ENCODE measurements around the gene TMC2. TPM values are rescaled to one million over a fixed set of nuclear protein-coding genes. Genes with fewer than 3 reads are reported as not detected.

Gene TMC2
- total RNA-seq, 1 donor from 2014 or later = not detected

DNA sequence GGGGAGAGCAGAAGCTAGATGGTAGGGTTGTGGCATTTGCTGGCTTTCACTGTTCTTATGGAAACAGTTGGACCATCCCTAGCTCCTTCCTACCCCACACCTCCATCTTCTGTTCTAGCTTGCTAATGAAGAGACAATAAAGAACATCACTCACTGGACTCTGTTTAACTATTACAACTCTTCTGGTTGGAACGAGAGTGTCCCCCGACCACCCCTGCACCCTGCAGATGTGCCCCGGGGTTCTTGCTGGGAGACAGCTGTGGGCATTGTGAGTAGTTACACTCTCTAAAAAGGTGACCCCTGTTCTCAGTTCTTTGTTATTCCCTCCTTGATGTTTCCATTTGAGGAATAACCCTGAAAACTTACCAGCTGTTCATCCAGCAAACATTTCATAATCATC is 75.7 kb downstream of the TMC2 start:
- Mint-ChIP-seq H3K27ac (no peak overlapping the region), H3K36me3 (no peaks in the 10 kb centered on the region), H3K4me3 (no peak overlapping the region), H3K27me3 (ENCODE audit: insufficient read depth, low read depth) (peaks cover 4% of the 10 kb centered on the region), H3K9me3 (peaks cover 7% of the 10 kb centered on the region), H3K4me1 (no peaks in the 10 kb centered on the region)
- H3K36me3 ChIP-seq = no peaks in the 10 kb centered on the region
- TF ChIP-seq EZH2phosphoT487 (IDR thresholded peaks at IDR 0.05) = no peak
- no peak for TF ChIP-seq CTCF (IDR thresholded peaks at IDR 0.05)
- no peak for TF ChIP-seq EZH2 (IDR thresholded peaks at IDR 0.05)
- peaks cover 13% of the 10 kb centered on the region for H3K27me3 ChIP-seq
- H3K4me3 ChIP-seq = no peak overlapping the region
- DNase-seq (ENCODE audit: low spot score) = no peak
- H4K20me1 ChIP-seq (ENCODE audit: low read depth) = no peaks in the 10 kb centered on the region
- no peaks in the 10 kb centered on the region for H3K4me1 ChIP-seq
- H3K9me3 ChIP-seq (ENCODE audit: low read depth) = no peaks in the 10 kb centered on the region
- H2AFZ ChIP-seq (replicated peaks) = no peak overlapping the region
- no peak overlapping the region for H3K27ac ChIP-seq
- H3K4me2 ChIP-seq = no peak overlapping the region
- no peaks in the 10 kb centered on the region for H3K79me2 ChIP-seq (ENCODE audit: low read depth)
- H3K9ac ChIP-seq = no peak overlapping the region
- no peaks in the 10 kb centered on the region for H3F3A ChIP-seq (ENCODE audit: low read depth)

DNA sequence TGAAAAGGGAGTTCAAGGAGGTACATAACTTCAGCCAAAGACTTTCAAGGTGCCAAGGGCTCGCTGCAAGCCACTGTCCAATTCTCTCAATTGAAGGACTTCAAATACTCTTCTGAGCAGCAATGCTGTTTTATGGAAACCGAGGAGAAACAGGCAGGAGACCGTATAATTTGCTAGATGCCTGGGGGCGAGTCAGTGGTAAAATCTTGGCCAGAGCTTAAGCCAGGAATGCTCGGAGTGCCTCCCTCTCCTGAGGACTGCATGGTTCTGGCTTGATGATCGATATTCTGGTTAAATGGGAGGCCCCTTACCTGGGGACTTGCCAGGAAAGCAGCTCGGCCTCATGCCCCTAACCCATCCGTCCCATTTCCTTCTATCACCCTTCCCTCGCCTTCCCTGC is 80.3 kb downstream of the TMC2 start:
- Histone ChIP-seq H4K20me1 (ENCODE audit: low read depth) (no peaks in the 10 kb centered on the region), H3K4me2 (no peak overlapping the region)
- TF ChIP-seq EZH2phosphoT487 (IDR thresholded peaks at IDR 0.05) = no peak
- TF ChIP-seq EZH2 (IDR thresholded peaks at IDR 0.05) = no peak
- TF ChIP-seq CTCF (IDR thresholded peaks at IDR 0.05) = no peak

GRCh38 chr20:2617099-2617714 is 80.8 kb downstream of the TMC2 start:
- Histone ChIP-seq H3K27ac (no peak overlapping the region), H3K27me3 (peaks cover 25% of the 10 kb centered on the region), H3K4me3 (no peak overlapping the region), H3F3A (ENCODE audit: low read depth) (no peaks in the 10 kb centered on the region), H2AFZ (replicated peaks) (no peak overlapping the region), H3K4me2 (no peak overlapping the region), H3K9me3 (ENCODE audit: low read depth) (no peaks in the 10 kb centered on the region), H3K9ac (no peak overlapping the region), H3K36me3 (no peaks in the 10 kb centered on the region), H3K79me2 (ENCODE audit: low read depth) (no peaks in the 10 kb centered on the region), H3K4me1 (no peaks in the 10 kb centered on the region), H4K20me1 (ENCODE audit: low read depth) (no peaks in the 10 kb centered on the region)
- TF ChIP-seq EZH2 (IDR thresholded peaks at IDR 0.05) = no peak
- TF ChIP-seq EZH2phosphoT487 (IDR thresholded peaks at IDR 0.05) = no peak
- no peak for TF ChIP-seq CTCF (IDR thresholded peaks at IDR 0.05)
- Mint-ChIP-seq H3K36me3 (no peaks in the 10 kb centered on the region), H3K4me3 (no peak overlapping the region), H3K4me1 (no peaks in the 10 kb centered on the region), H3K9me3 (peaks cover 6% of the 10 kb centered on the region), H3K27me3 (ENCODE audit: insufficient read depth, low read depth) (peaks cover 6% of the 10 kb centered on the region), H3K27ac (no peak overlapping the region)
- DNase-seq (ENCODE audit: low spot score) = no peak

More for the DNA sequence above, 80.3 kb downstream of the TMC2 start:
- no peaks in the 10 kb centered on the region for H3K36me3 ChIP-seq
- H3K79me2 ChIP-seq (ENCODE audit: low read depth) = no peaks in the 10 kb centered on the region
- H3K27me3 Mint-ChIP-seq (ENCODE audit: insufficient read depth, low read depth) = peaks cover 6% of the 10 kb centered on the region
- H3K27ac Mint-ChIP-seq = no peak overlapping the region
- peaks cover 6% of the 10 kb centered on the region for H3K9me3 Mint-ChIP-seq
- DNase-seq (ENCODE audit: low spot score) = no peak
- H3K4me3 Mint-ChIP-seq = no peak overlapping the region
- no peaks in the 10 kb centered on the region for H3K9me3 ChIP-seq (ENCODE audit: low read depth)
- H2AFZ ChIP-seq (replicated peaks) = no peak overlapping the region
- H3K4me1 ChIP-seq = no peaks in the 10 kb centered on the region
- H3K27me3 ChIP-seq = peaks cover 20% of the 10 kb centered on the region
- no peaks in the 10 kb centered on the region for H3K36me3 Mint-ChIP-seq
- no peak overlapping the region for H3K4me3 ChIP-seq
- H3K9ac ChIP-seq = no peak overlapping the region
- H3K4me1 Mint-ChIP-seq = no peaks in the 10 kb centered on the region
- H3F3A ChIP-seq (ENCODE audit: low read depth) = no peaks in the 10 kb centered on the region
- no peak overlapping the region for H3K27ac ChIP-seq

All from neural progenitor cell (in vitro differentiated cells).